A549 (cell line): Measurements from ENCODE around the gene MSL3B.
A peak's percentile ranks its signal among the peaks of the same experiment; 100 is the strongest.

Source experiments
- ATAC-seq, 2 experiments: fragments of 200-7000 bp in 1 of 2; fragments of >200 bp in 1 of 2; cut with Nextera tagmentation in 1 of 2; cut with Tn5 transposase in 1 of 2; 3 replicates each; pipeline versions ENCODE4 v1.8.0 to v1.9.1; 2018 to 2020; ENCODE audit warnings: mild to moderate bottlenecking in 1 of 2, moderate library complexity in 1 of 2
- CTCF ChIA-PET: fragments of 300-600 bp; sonication (Branson Sonifier 250); formaldehyde crosslinking; extraction: SDS; loops from one replicate; lab custom pipeline; 2021; ENCODE audit warnings: antibody characterized with exemption, inconsistent platforms; lab: Yijun Ruan, JAX
- POLR2A ChIA-PET: fragments of 350-600 bp; formaldehyde crosslinking; extraction: SDS; loops from one replicate; lab custom pipeline; 2021; ENCODE audit warnings: antibody characterized with exemption, inconsistent platforms; lab: Yijun Ruan, JAX
- DNase-seq, 2 experiments: peaks; one replicate each; pipeline versions ENCODE4 v3.0.0 to v3.0.0-alpha.2; 2011 to 2016; ENCODE audit warnings: low read depth in 1 of 2, low spot score in 1 of 2
- FAIRE-seq: peaks from 2 replicates; lab custom pipeline; 2011; peaks lifted over from hg19 to GRCh38; lab: Jason Lieb, UNC
- H3K27ac ChIP-seq, 2 experiments: fragments of >200 bp; sonication (Bioruptor Twin); formaldehyde crosslinking; 3 replicates each; pipeline ENCODE4 v1.5.1; 2016 to 2017
- H3K4me1 ChIP-seq: fragments of >200 bp; sonication (Bioruptor Twin); formaldehyde crosslinking; 3 replicates; pipeline ENCODE4 v1.6.1; 2016
- H3K4me2 ChIP-seq: fragments of >200 bp; sonication (Bioruptor Twin); formaldehyde crosslinking; 3 replicates; pipeline ENCODE4 v1.6.1; 2016
- H3K4me3 ChIP-seq: fragments of >200 bp; sonication (Bioruptor Twin); formaldehyde crosslinking; 3 replicates; pipeline ENCODE4 v1.5.1; 2016
- H3K9me3 ChIP-seq: fragments of >200 bp; sonication (Bioruptor Twin); formaldehyde crosslinking; 3 replicates; pipeline ENCODE4 v1.6.1; 2016
- CBX8 ChIP-seq: fragments of 200-600 bp; sonication (generic); IDR thresholded peaks from 2 replicates; pipeline ENCODE4 v1.6.1; 2016
- CEBPB ChIP-seq, 2 experiments: fragments of >200 bp in 1 of 2; sonication (Bioruptor Twin) in 1 of 2; formaldehyde crosslinking in 1 of 2; IDR thresholded peaks; 2 replicates each; pipeline ENCODE4 v1.6.1; 2012 to 2016
- CTCF ChIP-seq: fragments of >200 bp; sonication (Bioruptor Twin); formaldehyde crosslinking; IDR thresholded peaks from 3 replicates; pipeline ENCODE4 v1.5.1; 2016
- EP300 ChIP-seq, 2 experiments: fragments of >200 bp; sonication (Bioruptor Twin); formaldehyde crosslinking; IDR thresholded peaks; 2 replicates in 1 of 2; 3 replicates in 1 of 2; pipeline ENCODE4 v1.6.1; 2016 to 2017
- FOSB ChIP-seq: fragments of 250-450 bp; sonication (Bioruptor Pico); IDR thresholded peaks from 2 replicates; pipeline ENCODE4 v1.5.0; 2020; ENCODE audit warnings: mild to moderate bottlenecking, moderate library complexity
- HEYL ChIP-seq: fragments of 250-450 bp; sonication (Bioruptor Pico); IDR thresholded peaks from 2 replicates; pipeline ENCODE4 v1.8.0; 2021; ENCODE audit warnings: mild to moderate bottlenecking, moderate library complexity
- KDM1A ChIP-seq: fragments of 200-600 bp; sonication (generic); IDR thresholded peaks from 2 replicates; pipeline ENCODE4 v1.6.1; 2016; ENCODE audit warnings: low read depth, mild to moderate bottlenecking
- PHF8 ChIP-seq: fragments of 200-600 bp; sonication (generic); IDR thresholded peaks from 2 replicates; pipeline ENCODE4 v1.6.1; 2016; ENCODE audit warnings: low read depth, mild to moderate bottlenecking, antibody characterized with exemption, moderate library complexity, borderline replicate concordance
- RFX5 ChIP-seq: fragments of 450-650 bp; IDR thresholded peaks from 2 replicates; pipeline ENCODE4 v1.7.1; 2014; ENCODE audit warnings: antibody characterized with exemption, mild to moderate bottlenecking, moderate library complexity
- SMC3 ChIP-seq: fragments of >200 bp; sonication (Bioruptor Twin); formaldehyde crosslinking; IDR thresholded peaks from 3 replicates; pipeline ENCODE4 v1.6.1; 2018; ENCODE audit warnings: inconsistent platforms
- ZFP36 ChIP-seq: fragments of 450-650 bp; IDR thresholded peaks from 2 replicates; pipeline ENCODE4 v1.6.1; 2014; ENCODE audit warnings: borderline replicate concordance; ENCODE audit not compliant: partially characterized antibody
- WGBS: methylation state at CpG from one replicate; pipeline ENCODE4 v1.1.6; 2017; ENCODE audit errors: missing lambda C conversion rate; 5-methylcytosine and 5-hydroxymethylcytosine counted together
- TF ChIP-seq, protein P1 (sequence below): fragments of 150-350 bp; IDR thresholded peaks from 2 replicates; pipeline ENCODE4 v1.6.1; 2014; ENCODE audit warnings: low read depth, mild to moderate bottlenecking, low read length
- TF ChIP-seq, protein P2 (sequence below): fragments of >200 bp; sonication (Bioruptor Twin); formaldehyde crosslinking; IDR thresholded peaks from 2 replicates; pipeline ENCODE4 v1.6.1; 2016
- TF ChIP-seq, protein P3 (sequence below): fragments of 250-450 bp; sonication (Bioruptor Pico); IDR thresholded peaks from 2 replicates; pipeline ENCODE4 v1.5.0; 2021; ENCODE audit warnings: mild to moderate bottlenecking, moderate library complexity, borderline replicate concordance
- TF ChIP-seq, protein P4 (sequence below): fragments of 250-450 bp; sonication (Bioruptor Pico); IDR thresholded peaks from 2 replicates; pipeline ENCODE4 v1.5.0; 2020; ENCODE audit warnings: low read depth, mild to moderate bottlenecking, moderate library complexity

Gene MSL3B

GRCh38 chr2:233838726-233839446 is 29.3 kb downstream of the MSL3B start:
- no peak for FAIRE-seq
- H3K4me2 ChIP-seq = peak overlapping the region; percentile 34
- CTCF ChIA-PET = interaction anchor here (0.8 to 3.0 kb wide), 4 partner anchors 11 to 390 kb away, joined by 3 to 20 read pairs (median 3); no protein-coding TSS in a partner anchor
- H3K9me3 ChIP-seq = no peaks in the 10 kb centered on the region
- TF ChIP-seq ZFP36 (no peak), CBX8 (no peak), CEBPB (IDR thresholded peaks at IDR 0.05) (no peak), FOSB (no peak), RFX5 (no peak), EP300 (IDR thresholded peaks at IDR 0.05) (no peak), HEYL (CRISPR knock-in tag) (no peak)
- TF ChIP-seq, protein P1, sequence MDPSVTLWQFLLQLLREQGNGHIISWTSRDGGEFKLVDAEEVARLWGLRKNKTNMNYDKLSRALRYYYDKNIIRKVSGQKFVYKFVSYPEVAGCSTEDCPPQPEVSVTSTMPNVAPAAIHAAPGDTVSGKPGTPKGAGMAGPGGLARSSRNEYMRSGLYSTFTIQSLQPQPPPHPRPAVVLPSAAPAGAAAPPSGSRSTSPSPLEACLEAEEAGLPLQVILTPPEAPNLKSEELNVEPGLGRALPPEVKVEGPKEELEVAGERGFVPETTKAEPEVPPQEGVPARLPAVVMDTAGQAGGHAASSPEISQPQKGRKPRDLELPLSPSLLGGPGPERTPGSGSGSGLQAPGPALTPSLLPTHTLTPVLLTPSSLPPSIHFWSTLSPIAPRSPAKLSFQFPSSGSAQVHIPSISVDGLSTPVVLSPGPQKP = no peak
- TF ChIP-seq, protein P2, sequence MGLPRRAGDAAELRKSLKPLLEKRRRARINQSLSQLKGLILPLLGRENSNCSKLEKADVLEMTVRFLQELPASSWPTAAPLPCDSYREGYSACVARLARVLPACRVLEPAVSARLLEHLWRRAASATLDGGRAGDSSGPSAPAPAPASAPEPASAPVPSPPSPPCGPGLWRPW = no peak
- TF ChIP-seq, all 56 proteins: peak for 0
- 72% methylated on average over 12 of the region's 12 CpGs for WGBS
- H3K4me3 ChIP-seq = no peak overlapping the region
- POLR2A ChIA-PET = no interaction called here
- peak overlapping the region; percentile 58 to 91 for H3K27ac ChIP-seq
- peaks cover 85% of the 10 kb centered on the region for H3K4me1 ChIP-seq
- peak in 1 of 2 experiments; percentile 21; a peak in 3 of 6 replicates for ATAC-seq
- DNase-seq = no peak

DNA sequence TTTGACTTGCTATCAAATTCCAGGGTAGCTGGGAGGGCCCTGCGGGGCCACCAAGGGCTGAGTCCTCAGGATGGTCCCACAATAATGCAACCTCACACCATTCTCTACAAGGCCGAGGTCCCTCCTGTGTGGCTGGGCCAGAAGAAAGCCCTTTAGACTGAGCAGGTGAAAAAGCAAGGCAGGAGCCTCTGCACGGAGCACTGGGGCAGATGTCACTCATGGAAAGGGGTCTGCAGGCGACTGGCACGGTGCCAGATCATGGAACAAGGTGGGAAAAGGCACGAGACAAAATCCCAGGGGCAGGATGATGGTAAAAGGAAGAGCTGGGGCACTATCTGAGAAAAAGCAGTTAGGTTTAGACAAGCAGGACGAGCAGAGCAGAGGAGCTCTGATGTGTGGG is 29.9 kb downstream of the MSL3B start:
- Histone ChIP-seq H3K4me1 (peaks cover 91% of the 10 kb centered on the region), H3K4me3 (no peak overlapping the region), H3K4me2 (peak overlapping the region; percentile 34), H3K27ac (peak overlapping the region; percentile 58 to 91), H3K9me3 (no peaks in the 10 kb centered on the region)
- ChIA-PET CTCF (interaction anchor here (0.6 to 3.0 kb wide), 3 partner anchors 12 to 390 kb away, joined by 3 to 20 read pairs (median 4); no protein-coding TSS in a partner anchor), POLR2A (no interaction called here)
- no peak for DNase-seq
- no peak for FAIRE-seq
- no peak for ATAC-seq
- TF ChIP-seq, protein P3, sequence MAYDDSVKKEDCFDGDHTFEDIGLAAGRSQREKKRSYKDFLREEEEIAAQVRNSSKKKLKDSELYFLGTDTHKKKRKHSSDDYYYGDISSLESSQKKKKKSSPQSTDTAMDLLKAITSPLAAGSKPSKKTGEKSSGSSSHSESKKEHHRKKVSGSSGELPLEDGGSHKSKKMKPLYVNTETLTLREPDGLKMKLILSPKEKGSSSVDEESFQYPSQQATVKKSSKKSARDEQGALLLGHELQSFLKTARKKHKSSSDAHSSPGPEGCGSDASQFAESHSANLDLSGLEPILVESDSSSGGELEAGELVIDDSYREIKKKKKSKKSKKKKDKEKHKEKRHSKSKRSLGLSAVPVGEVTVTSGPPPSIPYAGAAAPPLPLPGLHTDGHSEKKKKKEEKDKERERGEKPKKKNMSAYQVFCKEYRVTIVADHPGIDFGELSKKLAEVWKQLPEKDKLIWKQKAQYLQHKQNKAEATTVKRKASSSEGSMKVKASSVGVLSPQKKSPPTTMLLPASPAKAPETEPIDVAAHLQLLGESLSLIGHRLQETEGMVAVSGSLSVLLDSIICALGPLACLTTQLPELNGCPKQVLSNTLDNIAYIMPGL = no peak
- TF ChIP-seq, protein P4, sequence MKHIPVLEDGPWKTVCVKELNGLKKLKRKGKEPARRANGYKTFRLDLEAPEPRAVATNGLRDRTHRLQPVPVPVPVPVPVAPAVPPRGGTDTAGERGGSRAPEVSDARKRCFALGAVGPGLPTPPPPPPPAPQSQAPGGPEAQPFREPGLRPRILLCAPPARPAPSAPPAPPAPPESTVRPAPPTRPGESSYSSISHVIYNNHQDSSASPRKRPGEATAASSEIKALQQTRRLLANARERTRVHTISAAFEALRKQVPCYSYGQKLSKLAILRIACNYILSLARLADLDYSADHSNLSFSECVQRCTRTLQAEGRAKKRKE (CRISPR knock-in tag) = no peak
- WGBS = 45% methylated on average over 7 of the region's 7 CpGs

- no peak overlapping the region for H3K4me3 ChIP-seq
- POLR2A ChIA-PET = no interaction called here
- peak overlapping the region; percentile 34 for H3K4me2 ChIP-seq
- no peaks in the 10 kb centered on the region for H3K9me3 ChIP-seq
- 85% methylated on average over 9 of the region's 9 CpGs for WGBS
- CTCF ChIA-PET = interaction anchor here (0.6 to 3.0 kb wide), 3 partner anchors 12 to 389 kb away, joined by 3 to 20 read pairs (median 4); no protein-coding TSS in a partner anchor
- DNase-seq (no peak), ATAC-seq (no peak), FAIRE-seq (no peak)
- peaks cover 89% of the 10 kb centered on the region for H3K4me1 ChIP-seq
- peak overlapping the region; percentile 58 to 91 for H3K27ac ChIP-seq
- TF ChIP-seq CTCF (no peak), SMC3 (no peak), KDM1A (no peak), PHF8 (no peak)
Measured at GRCh38 chr2:233837694-233838229, 30.4 kb downstream of the MSL3B start.
